H1 (cell line): ENCODE data around the gene BROX. TPM values are rescaled to one million over a fixed set of nuclear protein-coding genes. Genes with fewer than 3 reads are reported as not detected.

Source experiments
- CTCF ChIA-PET: fragments of 300-600 bp; sonication (Branson Sonifier 250); formaldehyde crosslinking; loops from one replicate; lab custom pipeline; 2021; ENCODE audit not compliant: partially characterized antibody; lab: Charles Lee
- POLR2A ChIA-PET: fragments of 300-600 bp; sonication (Branson Sonifier 250); formaldehyde crosslinking; loops from one replicate; lab custom pipeline; 2021; ENCODE audit warnings: inconsistent platforms; ENCODE audit not compliant: partially characterized antibody; lab: Charles Lee
- DNase-seq, 2 experiments: peaks; one replicate each; pipeline versions ENCODE4 v3.0.0 to v3.0.0-alpha.2; 2010 to 2022; ENCODE audit warnings: low spot score in 2 of 2, low read depth in 1 of 2, mixed read lengths in 1 of 2
- FAIRE-seq: peaks from 2 replicates; lab custom pipeline; 2011; peaks lifted over from hg19 to GRCh38; lab: Jason Lieb, UNC
- H2AFZ ChIP-seq: 2 replicates; pipeline ENCODE4 v1.8.1; 2012; ENCODE audit warnings: low read length, inconsistent platforms
- H2AK5ac ChIP-seq: 2 replicates; pipeline ENCODE4 v1.6.1; 2013; ENCODE audit warnings: low read depth, low read length
- H2BK120ac ChIP-seq: replicated peaks from 2 replicates; pipeline ENCODE3; 2013; ENCODE audit warnings: low read depth, low read length, inconsistent platforms
- H2BK12ac ChIP-seq: 2 replicates; pipeline ENCODE4 v1.6.1; 2013; ENCODE audit warnings: low read depth, low read length
- H2BK15ac ChIP-seq: 2 replicates; pipeline ENCODE4 v1.6.1; 2013; ENCODE audit warnings: low read length
- H2BK20ac ChIP-seq: 2 replicates; pipeline ENCODE4 v1.6.1; 2013; ENCODE audit warnings: low read length
- H2BK5ac ChIP-seq: 2 replicates; pipeline ENCODE4 v1.6.1; 2013; ENCODE audit warnings: low read depth, low read length
- H3K14ac ChIP-seq: 2 replicates; pipeline ENCODE4 v1.6.1; 2013; ENCODE audit warnings: inconsistent platforms; ENCODE audit not compliant: insufficient read length
- H3K18ac ChIP-seq: 2 replicates; pipeline ENCODE4 v1.6.1; 2013; ENCODE audit warnings: low read length; ENCODE audit errors: extremely low read depth
- H3K23ac ChIP-seq: 2 replicates; pipeline ENCODE4 v1.6.1; 2013; ENCODE audit warnings: inconsistent platforms; ENCODE audit not compliant: insufficient read length
- H3K23me2 ChIP-seq: 2 replicates; pipeline ENCODE4 v1.6.1; 2013; ENCODE audit warnings: low read depth, low read length
- H3K27ac ChIP-seq: 2 replicates; pipeline ENCODE4 v1.6.1; 2011; ENCODE audit warnings: low read depth, low read length, inconsistent platforms
- H3K27me3 ChIP-seq, 4 experiments: replicated peaks in 1 of 4; 1 replicate in 1 of 4; 2 replicates in 3 of 4; pipeline versions ENCODE4 v1.6.1 to v1.8.1; 2011 to 2013; ENCODE audit warnings: low read length in 3 of 4, mild to moderate bottlenecking in 3 of 4, inconsistent platforms in 2 of 4, mixed read lengths in 2 of 4, moderate library complexity in 1 of 4; ENCODE audit not compliant: control insufficient read depth in 3 of 4, insufficient read depth in 3 of 4; ENCODE audit errors: extremely low read depth in 1 of 4
- H3K36me3 ChIP-seq, 4 experiments: 2 replicates each; pipeline versions ENCODE4 v1.6.1 to v1.8.1; 2011 to 2013; ENCODE audit warnings: mild to moderate bottlenecking in 4 of 4, low read length in 3 of 4, moderate library complexity in 2 of 4, control low read depth in 1 of 4, inconsistent platforms in 1 of 4; ENCODE audit not compliant: insufficient read depth in 4 of 4, control insufficient read depth in 2 of 4
- H3K4ac ChIP-seq: replicated peaks from 2 replicates; pipeline ENCODE3; 2013; ENCODE audit warnings: low read length, low read depth, mixed read lengths, inconsistent platforms; ENCODE audit not compliant: insufficient read length
- H3K4me1 ChIP-seq, 4 experiments: replicated peaks in 1 of 4; 1 replicate in 1 of 4; 2 replicates in 3 of 4; pipeline versions ENCODE4 v1.6.1 to v1.8.1; 2011 to 2013; ENCODE audit warnings: low read length in 3 of 4, inconsistent platforms in 2 of 4, mixed read lengths in 1 of 4; ENCODE audit not compliant: insufficient read depth in 4 of 4, control insufficient read depth in 3 of 4
- H3K4me2 ChIP-seq, 2 experiments: 2 replicates each; pipeline versions ENCODE4 v1.6.1 to v1.8.1; 2011 to 2013; ENCODE audit warnings: low read depth in 2 of 2, low read length in 2 of 2, control low read depth in 1 of 2, inconsistent platforms in 1 of 2, mild to moderate bottlenecking in 1 of 2; ENCODE audit not compliant: insufficient read depth in 1 of 2
- H3K4me3 ChIP-seq, 4 experiments: fragments of 200-600, 300-600 bp in 1 of 4; sonication (generic), shearing (Covaris generic), sonication (Bioruptor Twin) in 1 of 4; 2 replicates each; pipeline versions ENCODE4 v1.5.1 to v1.8.1; 2011 to 2016; ENCODE audit warnings: low read length in 4 of 4, low read depth in 3 of 4, control low read depth in 2 of 4, inconsistent platforms in 2 of 4, mild to moderate bottlenecking in 2 of 4, mixed read lengths in 1 of 4, moderate library complexity in 1 of 4; ENCODE audit not compliant: insufficient read depth in 2 of 4; ENCODE audit errors: extremely low read depth in 1 of 4
- H3K56ac ChIP-seq: replicated peaks from 2 replicates; pipeline ENCODE3; 2013; ENCODE audit warnings: low read depth, mild to moderate bottlenecking, mixed read lengths, low read length, inconsistent platforms; ENCODE audit not compliant: insufficient read length
- H3K79me1 ChIP-seq: 2 replicates; pipeline ENCODE4 v1.6.1; 2013; ENCODE audit warnings: low read depth, low read length, control low read depth
- H3K79me2 ChIP-seq, 2 experiments: 2 replicates each; pipeline versions ENCODE4 v1.6.1 to v1.8.1; 2012 to 2013; ENCODE audit warnings: low read length in 2 of 2, mild to moderate bottlenecking in 2 of 2, inconsistent platforms in 1 of 2; ENCODE audit not compliant: insufficient read depth in 2 of 2, control insufficient read depth in 1 of 2
- H3K9ac ChIP-seq, 4 experiments: replicated peaks in 1 of 4; 1 replicate in 1 of 4; 2 replicates in 3 of 4; pipeline versions ENCODE4 v1.6.1 to v1.8.1; 2011 to 2013; ENCODE audit warnings: low read depth in 3 of 4, low read length in 3 of 4, control low read depth in 2 of 4, mild to moderate bottlenecking in 2 of 4, moderate library complexity in 2 of 4, inconsistent platforms in 1 of 4; ENCODE audit errors: extremely low read depth in 1 of 4
- H3K9me3 ChIP-seq, 2 experiments: 2 replicates each; pipeline versions ENCODE4 v1.6.1 to v1.8.1; 2012 to 2013; ENCODE audit warnings: mild to moderate bottlenecking in 2 of 2, moderate library complexity in 2 of 2, control low read depth in 1 of 2, inconsistent platforms in 1 of 2, low read depth in 1 of 2, low read length in 1 of 2, mixed read lengths in 1 of 2; ENCODE audit not compliant: insufficient read depth in 2 of 2
- H4K20me1 ChIP-seq, 2 experiments: replicated peaks in 1 of 2; 2 replicates each; pipeline versions ENCODE3 to v1.8.1; 2011 to 2013; ENCODE audit warnings: inconsistent platforms in 2 of 2, low read length in 2 of 2, mild to moderate bottlenecking in 1 of 2; ENCODE audit not compliant: insufficient read depth in 2 of 2, control insufficient read depth in 1 of 2
- H4K5ac ChIP-seq: 2 replicates; pipeline ENCODE4 v1.6.1; 2013; ENCODE audit warnings: low read length, low read depth, mixed read lengths, inconsistent platforms; ENCODE audit not compliant: insufficient read length
- H4K8ac ChIP-seq: 2 replicates; pipeline ENCODE4 v1.8.0; 2013; ENCODE audit warnings: mild to moderate bottlenecking, moderate library complexity, low read length, inconsistent platforms; ENCODE audit not compliant: insufficient read depth; ENCODE audit errors: extremely low read depth
- H4K91ac ChIP-seq: replicated peaks from 2 replicates; pipeline ENCODE3; 2013; ENCODE audit warnings: low read length, mixed read lengths, inconsistent platforms; ENCODE audit not compliant: insufficient read length
- EP300 ChIP-seq, 2 experiments: IDR thresholded peaks; 1 replicate in 1 of 2; 2 replicates in 1 of 2; pipeline ENCODE4 v1.6.1; 2011 to 2012; ENCODE audit warnings: low read depth in 2 of 2, low read length in 2 of 2, mild to moderate bottlenecking in 2 of 2, borderline replicate concordance in 1 of 2, inconsistent platforms in 1 of 2, moderate library complexity in 1 of 2
- GTF2F1 ChIP-seq: IDR thresholded peaks from 2 replicates; pipeline ENCODE4 v1.6.1; 2012; ENCODE audit warnings: low read depth, low read length, improper control_type of control experiment, borderline replicate concordance
- KDM5A ChIP-seq: fragments of 200-600 bp; IDR thresholded peaks from 2 replicates; pipeline ENCODE4 v1.7.1; 2012; ENCODE audit warnings: mild to moderate bottlenecking, low read length, inconsistent platforms, mixed read lengths
- MAX ChIP-seq: IDR thresholded peaks from 2 replicates; pipeline ENCODE4 v1.6.1; 2012; ENCODE audit warnings: inconsistent platforms
- SP1 ChIP-seq: IDR thresholded peaks from 2 replicates; pipeline ENCODE4 v1.6.1; 2011; ENCODE audit warnings: low read depth, low read length
- SP2 ChIP-seq: IDR thresholded peaks from 2 replicates; pipeline ENCODE4 v1.6.1; 2012; ENCODE audit warnings: mild to moderate bottlenecking, low read length, inconsistent platforms
- SP4 ChIP-seq: IDR thresholded peaks from 2 replicates; pipeline ENCODE4 v1.6.1; 2012; ENCODE audit warnings: low read length, inconsistent platforms
- SRF ChIP-seq: IDR thresholded peaks from 2 replicates; pipeline ENCODE4 v1.6.1; 2011; ENCODE audit warnings: mild to moderate bottlenecking, low read depth, low read length, moderate library complexity
- TBP ChIP-seq: IDR thresholded peaks from 2 replicates; pipeline ENCODE4 v1.6.1; 2011; ENCODE audit warnings: low read depth, low read length, improper control_type of control experiment
- TCF12 ChIP-seq: IDR thresholded peaks from 2 replicates; pipeline ENCODE4 v1.6.1; 2011; ENCODE audit warnings: low read depth, mild to moderate bottlenecking, low read length
- WGBS, 2 experiments: shearing (Covaris generic) in 1 of 2; methylation state at CpG; one replicate each; pipeline versions ENCODE4 v1.1.6 to v1.1.7; 2013 to 2015; ENCODE audit warnings: low lambda C conversion rate in 2 of 2, mixed read lengths in 2 of 2, inconsistent platforms in 1 of 2, low coverage in 1 of 2, missing lambda C conversion rate in 1 of 2; ENCODE audit not compliant: insufficient replicate concordance in 2 of 2, insufficient coverage in 1 of 2, insufficient read length in 1 of 2; ENCODE audit errors: extremely low coverage in 1 of 2, missing lambda C conversion rate in 1 of 2; 5-methylcytosine and 5-hydroxymethylcytosine counted together
- polyA plus RNA-seq, 7 experiments: library from polyadenylated mRNA; depleted of rRNA in 3 of 7; stranded (reverse) in 5 of 7; unstranded in 2 of 7; fragments of >200 nt in 5 of 7; fragments of 200-250 nt in 2 of 7; gene quantifications; 1 replicate in 5 of 7; 2 replicates in 1 of 7; 4 replicates in 1 of 7; pipeline versions ENCODE4 v1.2.1 to v1.2.3, GENCODE V29; 2011 to 2013; ENCODE audit warnings: missing spikeins in 2 of 7, mixed read lengths in 2 of 7
- total RNA-seq: library from RNA; stranded (reverse); fragmentation: NEBNext Ultra II Directional; extraction: Animal tissue kit (Norgen Biotek cat#: 25700); gene quantifications from 2 replicates; pipeline ENCODE4 v1.2.1, GENCODE V29; 2021

The BROX gene
- total and polyA plus RNA-seq, 2 of the 8 experiments (the other 6 are each of a cell fraction or from before 2014, with no cell fraction given), result 3.8 to 26.7 TPM

- Histone ChIP-seq H2BK15ac (no peak overlapping the region), H4K8ac (no peak overlapping the region), H3K79me1 (no peaks in the 10 kb centered on the region), H2BK5ac (no peak overlapping the region), H3K23me2 (no peaks in the 10 kb centered on the region), H2BK120ac (no peak overlapping the region), H3K23ac (no peak overlapping the region), H2AFZ (no peak overlapping the region), H3K14ac (no peak overlapping the region), H3K4me1 (no peaks in the 10 kb centered on the region), H2AK5ac (no peak overlapping the region), H3K27me3 (no peaks in the 10 kb centered on the region), H3K9ac (no peak overlapping the region), H3K36me3 (peaks cover 3 to 9% (median 7%) of the 10 kb centered on the region in 4 experiments; a peak in 6 of 8 replicates), H2BK12ac (no peak overlapping the region), H3K4me2 (no peak overlapping the region), H3K4ac (no peak overlapping the region), H3K56ac (no peak overlapping the region), H4K5ac (no peak overlapping the region), H3K79me2 (no peaks in the 10 kb centered on the region), H3K4me3 (no peak overlapping the region), H3K27ac (no peak overlapping the region), H2BK20ac (no peak overlapping the region), H4K91ac (no peak overlapping the region), H4K20me1 (no peaks in the 10 kb centered on the region), H3K9me3 (no peaks in the 10 kb centered on the region), H3K18ac (no peak overlapping the region)
- FAIRE-seq (no peak), DNase-seq (no peak)
- 93% methylated on average over 1 of the region's 1 CpG; no CpG with 5 or more reads in 1 of the 2 experiments for WGBS, 2 experiments
- POLR2A ChIA-PET, result no interaction called here
- CTCF ChIA-PET, result interaction anchor here (2.7 kb wide), 1 partner anchor 11 kb away, joined by 8 read pairs; no protein-coding TSS in a partner anchor
- TF ChIP-seq GTF2F1 (no peak), EP300 (IDR thresholded peaks at IDR 0.05; ENCODE audit: borderline replicate concordance in 1 of 2, low read depth in 2 of 2, low read length in 2 of 2) (no peak), SP4 (no peak), MAX (no peak), SP2 (no peak), SRF (no peak), SP1 (no peak), KDM5A (no peak), TBP (no peak), TCF12 (no peak)
These were observed 21.3 kb upstream of the BROX start for GRCh38 chr1:222691016-222691415.
